C4-2B (cell line): ENCODE results near the gene HOXA6.

Source experiments
- H3K27ac ChIP-seq: fragments of 450-650 bp; 2 replicates; pipeline ENCODE4 v1.5.1; 2017
- ZFX ChIP-seq: fragments of 450-650 bp; IDR thresholded peaks from 2 replicates; pipeline ENCODE4 v1.6.1; 2017
- TF ChIP-seq, protein P1 (sequence below): fragments of 450-650 bp; conservative IDR thresholded peaks from 2 replicates; pipeline ENCODE4 v1.5.1; 2017; ENCODE audit warnings: mild to moderate bottlenecking

HOXA6 gene

DNA sequence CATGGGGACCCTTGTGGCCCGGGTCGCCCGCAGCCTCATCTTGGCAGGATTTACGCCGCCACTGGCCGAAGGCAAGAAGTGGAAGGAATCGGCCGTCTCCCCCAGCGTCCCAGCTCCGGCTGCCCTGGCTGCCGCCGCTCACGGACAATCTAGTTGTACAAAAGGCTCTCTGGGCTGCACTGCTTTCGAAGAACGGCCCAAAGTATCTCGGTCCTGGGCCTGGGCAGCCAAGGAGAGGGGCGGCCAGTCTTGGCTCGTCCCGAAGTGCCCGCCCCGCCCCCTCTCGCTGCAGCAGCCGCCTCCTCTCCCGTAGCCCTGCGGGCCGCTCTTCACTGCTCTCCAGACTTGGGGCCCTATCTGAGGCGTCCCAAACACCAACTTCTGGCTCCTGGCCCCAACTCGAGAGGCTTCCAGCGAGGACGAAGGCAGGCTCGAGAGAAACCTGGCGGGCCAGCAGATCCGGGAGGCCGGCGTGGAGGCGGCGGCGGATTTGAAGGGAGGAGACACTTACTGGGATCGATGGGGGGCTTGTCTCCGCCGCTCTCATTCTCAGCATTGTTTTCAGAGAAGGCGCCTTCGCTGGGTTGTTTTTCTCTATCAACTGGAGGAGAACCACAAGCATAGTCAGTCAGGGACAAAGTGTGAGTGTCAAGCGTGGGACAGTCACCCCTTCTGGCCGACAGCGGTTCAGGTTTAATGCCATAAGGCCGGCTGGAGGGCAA lies 17.0 kb upstream of the HOXA6 start:
- no peak overlapping the region for H3K27ac ChIP-seq
- TF ChIP-seq, protein P1, sequence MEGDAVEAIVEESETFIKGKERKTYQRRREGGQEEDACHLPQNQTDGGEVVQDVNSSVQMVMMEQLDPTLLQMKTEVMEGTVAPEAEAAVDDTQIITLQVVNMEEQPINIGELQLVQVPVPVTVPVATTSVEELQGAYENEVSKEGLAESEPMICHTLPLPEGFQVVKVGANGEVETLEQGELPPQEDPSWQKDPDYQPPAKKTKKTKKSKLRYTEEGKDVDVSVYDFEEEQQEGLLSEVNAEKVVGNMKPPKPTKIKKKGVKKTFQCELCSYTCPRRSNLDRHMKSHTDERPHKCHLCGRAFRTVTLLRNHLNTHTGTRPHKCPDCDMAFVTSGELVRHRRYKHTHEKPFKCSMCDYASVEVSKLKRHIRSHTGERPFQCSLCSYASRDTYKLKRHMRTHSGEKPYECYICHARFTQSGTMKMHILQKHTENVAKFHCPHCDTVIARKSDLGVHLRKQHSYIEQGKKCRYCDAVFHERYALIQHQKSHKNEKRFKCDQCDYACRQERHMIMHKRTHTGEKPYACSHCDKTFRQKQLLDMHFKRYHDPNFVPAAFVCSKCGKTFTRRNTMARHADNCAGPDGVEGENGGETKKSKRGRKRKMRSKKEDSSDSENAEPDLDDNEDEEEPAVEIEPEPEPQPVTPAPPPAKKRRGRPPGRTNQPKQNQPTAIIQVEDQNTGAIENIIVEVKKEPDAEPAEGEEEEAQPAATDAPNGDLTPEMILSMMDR = no peak
- TF ChIP-seq ZFX = no peak

DNA sequence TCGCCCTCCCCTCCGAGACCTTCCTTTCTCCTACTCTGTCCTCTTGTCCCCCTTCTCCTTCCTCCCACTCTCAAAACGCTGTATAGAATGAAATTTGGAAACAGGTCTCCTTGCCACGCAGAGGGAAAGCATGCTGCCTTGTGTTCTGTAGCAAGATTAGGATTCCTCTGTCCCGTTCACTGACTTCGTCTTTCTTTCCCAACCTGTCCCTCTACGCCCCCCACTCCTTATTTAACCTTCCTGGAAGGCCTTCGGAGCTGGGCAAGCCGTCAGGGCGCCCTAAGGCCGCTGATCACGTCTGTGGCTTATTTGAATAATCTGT lies 16.4 kb upstream of the HOXA6 start:
- H3K27ac ChIP-seq = no peak overlapping the region
- TF ChIP-seq, protein P1 = no peak
- TF ChIP-seq ZFX = no peak

DNA sequence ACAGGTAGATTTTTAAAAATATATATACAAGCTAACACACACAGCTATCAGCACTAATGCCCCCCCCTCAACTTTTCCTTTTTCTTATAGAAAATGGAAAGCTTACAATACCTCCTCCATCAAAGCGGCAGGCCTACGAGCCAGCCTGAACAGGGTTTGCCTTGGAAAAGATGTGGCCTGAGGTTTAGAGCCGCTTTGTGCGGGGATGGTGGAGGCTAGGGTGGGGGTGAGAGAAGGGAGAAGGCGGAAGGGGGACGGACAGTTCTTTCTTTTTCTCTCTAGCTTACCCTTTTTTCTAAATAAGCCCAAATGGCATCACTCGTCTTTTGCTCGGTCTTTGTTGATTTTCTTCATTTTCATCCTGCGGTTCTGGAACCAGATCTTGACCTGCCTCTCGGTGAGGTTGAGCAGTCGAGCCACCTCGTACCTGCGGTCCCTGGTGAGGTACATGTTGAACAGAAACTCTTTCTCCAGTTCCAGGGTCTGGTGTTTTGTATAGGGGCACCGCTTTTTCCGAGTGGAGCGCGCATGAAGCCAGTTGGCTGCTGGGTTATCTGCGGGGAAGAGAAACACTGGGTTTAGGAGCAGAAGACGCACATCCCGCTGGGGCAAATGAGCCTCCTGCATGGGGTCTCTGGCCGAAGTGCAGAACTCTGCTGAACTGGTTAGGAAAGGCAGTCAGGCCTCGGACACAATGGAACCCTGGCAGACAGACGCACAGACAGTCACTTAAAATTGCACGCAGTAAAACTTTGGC lies 15.9 kb upstream of the HOXA6 start:
- no peak for TF ChIP-seq ZFX
- TF ChIP-seq, protein P1 = no peak
- H3K27ac ChIP-seq = no peak overlapping the region

DNA sequence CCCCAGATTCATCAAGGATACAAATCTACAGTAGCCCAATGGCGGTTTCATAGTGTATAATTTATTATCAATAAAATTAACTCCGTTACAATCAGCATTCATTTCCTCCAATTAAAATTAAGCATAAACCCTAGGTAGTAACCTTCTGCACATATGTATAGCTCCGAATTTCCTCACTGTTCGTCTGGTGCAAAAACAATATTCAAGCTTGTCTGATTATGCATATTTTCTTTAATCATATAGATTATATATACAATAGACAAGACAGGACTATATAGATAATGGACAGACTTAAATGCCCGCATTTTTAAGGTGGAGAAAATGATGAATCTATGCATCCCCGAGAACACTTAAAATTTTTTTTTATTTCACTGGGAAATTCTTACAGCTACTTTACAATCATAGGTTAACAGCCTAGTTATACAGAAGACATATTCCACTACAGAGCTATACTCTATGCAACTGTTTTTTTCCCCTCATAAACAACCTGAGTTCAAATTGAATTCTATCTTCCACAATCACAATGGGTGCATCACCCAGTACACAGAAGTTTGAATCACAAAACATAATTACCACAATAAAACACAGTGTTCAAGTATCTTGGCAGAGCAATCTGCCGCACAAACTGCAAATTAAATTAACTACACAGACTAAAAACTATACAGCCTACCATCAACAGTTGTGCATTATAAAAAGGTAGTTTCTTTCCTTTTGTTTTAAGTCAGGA lies 15.2 kb upstream of the HOXA6 start:
- H3K27ac ChIP-seq = no peak overlapping the region
- TF ChIP-seq, protein P1 = no peak
- TF ChIP-seq ZFX = no peak

DNA sequence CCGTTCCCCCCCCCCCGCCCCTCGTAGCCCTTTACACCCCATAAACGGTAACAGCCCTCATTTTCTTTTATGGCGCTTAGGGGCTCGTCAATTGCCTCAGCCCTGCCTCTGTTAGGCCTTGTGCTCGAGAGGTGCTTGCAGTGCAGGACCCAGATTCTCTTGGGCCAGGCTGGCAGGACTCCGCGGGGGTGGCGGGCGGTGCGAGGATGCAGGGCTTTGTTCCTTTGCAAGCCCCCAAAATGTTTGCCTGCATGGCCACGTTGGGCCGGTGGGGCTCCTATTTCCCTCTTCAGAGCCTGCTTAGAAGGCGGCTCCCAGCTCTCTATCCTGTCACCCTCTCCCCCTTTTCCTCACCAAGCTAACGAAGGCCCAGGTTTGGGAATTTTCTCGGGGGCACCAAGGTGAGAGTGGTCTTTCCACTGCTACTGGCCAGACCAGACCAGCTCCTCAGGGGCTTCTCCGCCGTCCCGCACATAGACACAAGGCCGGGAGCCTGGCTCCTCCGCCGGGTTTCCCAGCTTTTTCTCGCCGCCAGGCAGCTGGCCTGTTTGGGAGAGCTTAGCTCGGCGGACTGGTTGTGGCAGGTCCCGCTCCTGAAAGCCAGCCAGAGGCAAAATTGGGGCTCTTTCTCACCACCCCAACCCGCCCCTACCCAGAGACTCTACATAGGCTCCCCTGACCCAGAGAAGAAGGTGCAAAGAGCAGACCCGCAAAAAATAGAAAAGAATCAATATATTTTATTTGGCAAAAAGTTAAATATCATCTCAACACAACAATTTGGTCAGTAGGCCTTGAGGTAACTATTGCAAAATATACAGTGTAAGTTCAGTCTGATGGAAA lies 14.4 kb upstream of the HOXA6 start:
- TF ChIP-seq, protein P1 = no peak
- no peak for TF ChIP-seq ZFX
- no peak overlapping the region for H3K27ac ChIP-seq

DNA sequence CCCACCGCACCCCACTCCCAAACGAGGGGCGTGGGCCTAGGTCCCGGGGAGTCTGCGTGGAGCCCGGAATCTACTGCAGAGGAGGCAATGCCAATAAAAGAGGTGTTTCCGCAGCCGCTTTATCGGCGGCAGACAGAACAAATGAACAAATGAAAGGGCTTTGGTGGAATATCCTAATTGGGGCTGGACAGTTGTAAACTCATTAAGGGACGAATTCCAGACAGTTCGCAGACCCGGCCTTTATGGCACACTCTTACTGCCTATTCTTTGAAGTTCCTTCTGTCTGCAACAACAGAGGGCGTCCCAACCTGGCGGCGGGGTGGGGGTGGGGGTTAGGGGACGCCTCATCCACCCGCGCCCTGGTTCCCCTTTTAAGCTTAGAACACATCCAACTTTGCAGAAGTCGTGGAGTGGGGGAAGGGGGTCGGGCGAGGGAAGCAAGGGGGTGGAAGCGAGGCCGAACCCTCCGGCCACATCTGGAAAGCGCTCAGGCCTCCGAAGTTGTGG lies 13.7 kb upstream of the HOXA6 start:
- H3K27ac ChIP-seq = peak overlapping the region; percentile 71
- TF ChIP-seq, protein P1 = no peak; the same call in 1 of the 2 replicates
- no peak for TF ChIP-seq ZFX
